MV-4-11 (cell line): Measurements from ENCODE around the gene CREG2.
"Not testable (repeated sequence)": the region's sequence is repeated elsewhere in the genome, so short reads cannot be mapped to it uniquely, and the experiment has no call there.

ENCODE experiments used
- DNase-seq: peaks from one replicate; lab custom pipeline; 2025; lab: John Stamatoyannopoulos, UW

CREG2 gene

DNA sequence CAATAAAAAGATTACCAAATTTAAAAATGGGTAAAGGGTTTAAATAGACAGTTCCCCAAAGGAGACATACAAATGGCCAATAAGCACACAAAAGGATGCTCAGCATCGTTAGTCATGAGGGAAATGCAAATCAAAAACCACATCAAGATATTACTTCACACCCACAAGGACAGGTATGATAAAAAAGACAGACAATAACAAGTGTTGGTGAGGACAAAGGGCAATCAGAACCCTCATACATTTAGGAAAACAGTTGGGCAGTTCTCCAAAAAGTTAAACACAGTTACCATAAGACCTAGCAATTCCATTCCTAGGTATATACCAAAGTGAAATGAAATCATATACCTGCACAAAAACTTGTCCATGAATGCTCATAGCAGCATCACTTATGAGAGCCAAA, 14.5 kb downstream of the CREG2 start:
- DNase-seq, result no peak

DNA sequence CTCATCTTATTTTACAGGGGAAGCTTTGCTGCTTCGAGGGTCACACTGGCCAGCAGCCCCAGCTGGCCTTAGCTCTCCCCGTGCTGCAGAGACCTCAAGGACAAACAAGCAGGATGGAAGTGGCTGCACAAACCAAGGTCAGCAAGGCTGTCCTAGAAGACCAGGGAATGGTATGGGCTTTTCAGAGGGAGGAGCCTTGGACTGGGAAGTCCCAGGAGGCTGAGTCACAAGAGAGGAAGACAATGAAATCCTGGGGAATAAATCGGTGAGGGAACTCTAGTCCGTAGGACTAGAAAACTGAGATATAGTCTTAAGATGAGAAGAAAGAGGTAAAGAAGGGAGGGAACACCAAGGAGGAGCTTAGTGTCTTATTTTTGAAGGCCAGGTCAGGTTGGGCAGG, 15.7 kb downstream of the CREG2 start:
- no peak for DNase-seq

- no peak for DNase-seq
Measured at GRCh38 chr2:101369100-101369499, 18.2 kb downstream of the CREG2 start.

DNA sequence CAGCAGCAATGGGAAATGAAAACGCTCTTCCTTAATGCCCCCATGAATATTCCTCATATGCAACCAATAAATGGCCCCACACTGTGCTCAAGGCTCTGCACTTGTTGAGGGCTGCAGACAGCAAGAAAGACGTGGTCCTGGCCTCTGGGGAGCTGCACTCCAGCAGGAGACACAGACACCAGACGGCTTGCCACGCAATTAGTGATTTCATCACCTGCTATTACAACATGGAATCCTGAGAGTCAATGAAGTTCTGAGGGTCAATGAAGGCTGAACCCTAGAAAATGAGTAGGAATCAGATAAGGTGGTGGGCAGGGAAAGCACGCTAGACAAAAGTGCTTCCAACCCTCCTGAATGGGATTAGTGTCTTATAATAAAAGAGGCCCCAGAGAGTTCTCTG, 18.9 kb downstream of the CREG2 start:
- DNase-seq, result peak; percentile 17

DNA sequence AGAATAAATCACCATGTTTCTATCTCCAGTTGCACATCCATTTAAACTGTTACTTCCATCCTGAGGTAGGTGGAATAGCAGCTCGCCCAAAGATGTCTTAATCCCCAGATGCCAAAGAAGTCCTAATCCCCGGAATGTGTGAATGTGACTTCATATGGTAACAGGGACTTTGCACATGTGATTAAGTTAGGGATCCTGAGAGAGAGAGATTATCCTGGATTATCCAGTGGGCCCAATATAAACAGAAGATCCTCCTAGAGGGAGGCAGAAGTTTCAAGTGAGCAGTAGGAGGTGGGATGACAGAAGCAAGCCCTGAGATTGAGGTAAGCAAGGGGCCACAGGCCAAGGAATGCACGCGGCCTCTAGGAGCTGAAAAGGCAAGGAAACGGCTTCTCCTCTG, 19.8 kb downstream of the CREG2 start:
- no peak for DNase-seq

DNA sequence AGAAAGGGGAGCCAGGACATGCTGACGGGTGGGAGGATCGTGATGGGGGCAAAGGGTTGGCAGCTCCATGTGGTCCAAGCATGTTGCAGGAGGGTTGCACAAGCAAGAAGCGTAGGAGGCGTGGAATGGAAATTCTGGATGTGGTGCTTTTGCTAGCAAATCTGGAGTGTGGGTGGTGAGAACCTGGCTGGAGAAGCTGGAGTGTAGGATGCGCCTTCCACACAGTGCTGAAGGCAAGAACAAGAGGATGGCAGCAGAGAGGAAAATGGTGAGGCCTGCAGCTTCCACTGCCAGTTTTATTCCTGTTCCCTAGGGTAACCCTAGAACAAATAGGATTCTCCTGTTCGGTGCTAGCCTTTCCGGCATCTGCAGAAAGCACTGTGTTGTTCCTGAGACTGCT, 22.4 kb downstream of the CREG2 start:
- no peak for DNase-seq

GRCh38 chr2:101362777-101363176, 24.5 kb downstream of the CREG2 start:
- no peak for DNase-seq

GRCh38 chr2:101362316-101362715, 25.0 kb downstream of the CREG2 start:
- no peak for DNase-seq

- peak; percentile 10 for DNase-seq
Measured at GRCh38 chr2:101361522-101361921, 25.8 kb downstream of the CREG2 start.

DNA sequence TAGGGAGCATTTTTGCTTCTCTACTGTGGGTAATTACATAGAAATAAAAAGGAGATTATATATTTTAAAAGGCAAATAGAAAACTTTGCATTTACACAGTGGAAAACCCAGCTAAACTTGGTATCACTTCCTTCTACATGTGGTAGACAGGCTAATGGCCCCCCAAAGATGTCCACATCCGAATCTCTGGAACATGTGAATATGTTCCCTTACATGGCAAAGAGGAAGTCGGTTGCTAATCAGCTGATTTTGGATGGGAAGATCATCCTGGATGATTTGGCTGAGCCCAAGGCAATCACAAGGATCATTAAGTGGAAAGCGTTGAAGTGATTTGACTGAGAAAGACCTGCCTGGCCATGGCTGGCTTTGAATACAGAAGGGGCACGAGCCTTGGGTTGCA, 26.2 kb downstream of the CREG2 start:
- peak; percentile 83 for DNase-seq

DNA sequence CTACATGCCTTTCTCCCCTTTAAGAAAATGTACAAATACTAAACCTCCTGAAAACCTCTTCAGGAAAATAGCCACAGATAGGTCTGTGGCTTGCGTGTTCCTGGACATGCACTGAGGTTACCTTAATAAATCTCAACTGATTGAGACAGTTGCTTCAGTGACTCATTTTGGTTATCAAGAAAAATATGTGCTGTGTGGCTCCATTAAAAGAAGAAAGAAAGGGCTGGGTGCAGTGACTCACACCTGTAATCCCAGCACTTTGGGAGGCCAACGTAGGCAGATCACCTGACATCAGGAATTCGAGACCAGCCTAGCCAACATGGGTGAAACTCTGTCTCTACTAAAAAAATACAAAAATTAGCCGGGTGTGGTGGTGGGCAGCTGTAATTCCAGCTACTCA, 27.1 kb downstream of the CREG2 start:
- DNase-seq, result no peak

DNA sequence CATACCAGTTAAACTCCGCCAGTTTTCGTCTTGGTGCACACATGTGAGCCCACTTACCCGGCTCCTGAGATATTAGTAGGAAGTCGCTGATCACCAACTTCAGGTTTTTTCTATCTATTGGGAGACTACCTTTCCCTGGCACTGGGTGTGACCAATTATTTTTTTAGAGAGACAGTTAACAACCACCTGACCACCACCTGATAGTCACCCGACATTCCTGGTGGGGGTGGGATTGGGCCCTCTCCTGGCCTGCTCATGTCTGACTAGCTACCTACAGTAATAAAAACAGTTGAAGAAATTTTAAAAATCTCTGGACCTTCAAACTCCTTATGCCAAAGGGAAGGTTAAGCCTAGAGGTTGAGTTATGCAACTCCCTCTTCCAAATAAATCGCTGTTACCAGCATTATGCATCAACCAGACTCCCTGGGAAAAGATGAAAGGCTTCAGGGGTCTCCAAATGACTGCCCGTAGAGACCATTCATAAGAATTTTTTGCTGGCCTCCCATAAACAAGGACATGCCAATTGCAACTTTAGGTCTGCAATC, 27.8 kb downstream of the CREG2 start:
- no peak for DNase-seq

GRCh38 chr2:101357376-101357775, 29.9 kb downstream of the CREG2 start:
- DNase-seq, result no peak

DNA sequence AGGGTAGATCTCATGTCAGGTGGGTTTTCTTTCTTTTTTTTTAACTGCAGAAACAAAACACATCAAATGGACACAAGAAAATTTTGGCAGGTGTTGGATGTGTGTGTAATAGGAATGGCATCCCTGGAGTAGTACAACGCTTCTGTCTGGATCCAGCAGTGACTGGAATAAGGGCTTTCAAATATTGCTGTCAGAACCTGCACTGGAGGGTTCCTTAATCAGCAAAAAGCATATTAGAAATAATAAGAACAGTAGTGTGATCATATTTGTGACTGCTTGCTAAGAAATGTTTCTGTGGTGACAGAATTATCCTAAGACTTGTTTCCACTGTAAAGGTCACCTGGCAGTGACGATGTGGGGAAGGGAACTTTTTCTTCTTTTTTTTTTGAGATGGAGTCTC, 30.8 kb downstream of the CREG2 start:
- no peak for DNase-seq

DNA sequence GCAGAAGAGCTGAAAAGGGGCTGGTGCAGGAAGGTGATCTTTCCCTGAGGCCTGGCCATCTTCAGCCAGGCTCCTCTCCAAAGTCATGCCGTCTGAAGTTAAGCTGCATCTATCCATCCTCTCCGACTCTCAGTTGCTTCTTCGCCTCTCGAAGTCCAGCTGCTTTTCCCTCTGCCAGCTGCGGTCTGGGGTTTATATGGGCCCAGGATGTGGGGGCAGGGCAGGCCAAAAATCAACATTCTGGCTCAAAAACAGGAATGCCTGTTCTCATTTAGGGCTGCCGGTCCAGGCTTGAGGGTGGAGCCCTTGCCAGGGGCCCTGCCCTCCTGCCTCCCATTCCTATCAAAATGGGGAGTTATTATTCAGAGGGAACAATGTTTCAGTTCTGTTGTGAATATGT, 31.2 kb downstream of the CREG2 start:
- DNase-seq, result no peak

DNA sequence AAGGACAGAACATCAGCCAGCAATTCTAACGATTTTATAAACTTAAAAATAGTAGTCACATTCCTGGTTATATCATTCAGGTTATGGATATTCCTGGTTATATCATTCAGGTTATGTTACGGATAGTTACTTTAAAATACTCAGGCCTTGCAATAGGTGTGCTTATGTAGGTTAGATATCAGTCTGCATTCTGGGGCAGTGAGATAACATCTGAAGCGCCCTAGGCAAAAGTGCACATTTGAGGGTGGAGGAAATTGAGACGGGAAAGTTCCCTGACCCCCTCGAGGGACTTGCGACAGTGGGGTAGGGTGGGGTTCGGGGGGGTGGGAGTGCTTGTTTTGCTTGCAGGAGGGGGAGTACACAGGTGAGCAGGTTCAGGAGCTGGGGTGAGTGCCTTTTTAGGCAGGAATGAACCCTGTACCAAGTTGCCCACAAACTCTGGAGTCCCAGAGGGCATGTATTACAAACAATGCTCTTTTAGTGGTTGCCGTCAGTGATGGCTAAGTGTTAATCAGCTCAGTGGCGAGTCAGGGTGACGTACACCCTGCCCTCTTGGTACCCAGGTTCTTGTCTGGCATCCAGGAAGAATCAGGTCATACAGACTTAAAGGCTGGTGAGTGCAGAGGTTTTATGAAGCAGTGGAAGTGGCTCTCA, 31.8 kb downstream of the CREG2 start:
- no peak for DNase-seq

- no peak for DNase-seq
Measured at GRCh38 chr2:101354420-101355311, 32.6 kb downstream of the CREG2 start.

GRCh38 chr2:101352631-101353030, 34.7 kb downstream of the CREG2 start:
- DNase-seq, result not testable (repeated sequence)

DNA sequence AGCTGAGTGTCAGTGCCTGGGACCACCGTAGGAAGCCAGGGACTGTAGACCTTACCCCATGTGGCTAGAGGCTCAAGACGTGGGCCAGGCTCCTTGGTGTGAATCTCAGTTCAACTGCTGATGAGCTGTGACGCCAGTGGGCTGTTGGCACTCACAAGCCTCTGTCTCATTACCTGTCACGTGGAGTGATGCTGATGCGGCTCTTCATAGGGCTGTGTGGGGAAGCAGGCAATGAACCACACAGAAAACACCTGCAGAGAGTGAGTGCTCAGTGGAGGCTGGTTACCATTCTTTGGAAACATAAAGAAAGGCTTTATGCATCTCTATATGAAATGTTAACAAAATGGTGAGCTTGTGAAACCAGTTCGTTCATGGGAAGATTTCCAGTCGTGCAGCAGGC, 36.1 kb downstream of the CREG2 start:
- no peak for DNase-seq

- DNase-seq, result peak; percentile 46
Measured at GRCh38 chr2:101349893-101350662, 37.2 kb downstream of the CREG2 start.

GRCh38 chr2:101348883-101349282, 38.4 kb downstream of the CREG2 start:
- no peak for DNase-seq

DNA sequence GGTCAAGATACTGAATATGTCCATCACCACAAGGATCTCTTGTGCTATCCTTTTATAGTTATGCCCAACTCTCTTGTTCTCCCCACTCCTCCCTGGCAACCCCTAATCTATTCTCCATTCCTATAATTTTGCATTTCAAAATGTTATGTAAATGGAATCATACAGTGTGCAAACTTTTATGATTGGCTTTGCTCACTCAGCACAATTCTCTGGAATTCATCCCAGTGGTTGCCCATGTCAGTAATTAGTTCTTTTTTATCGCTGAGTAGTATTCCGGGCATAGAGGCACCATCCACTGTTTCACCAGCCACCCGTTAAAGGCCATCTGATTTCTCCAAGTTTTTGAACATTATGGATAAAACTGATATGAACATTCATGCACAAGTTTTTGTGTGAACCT, 40.4 kb downstream of the CREG2 start:
- no peak for DNase-seq

GRCh38 chr2:101344137-101344536, 43.2 kb downstream of the CREG2 start:
- no peak for DNase-seq
